VCaP (cell line): ENCODE results near the gene KRT86.
"Not testable (repeated sequence)": the region's sequence is repeated elsewhere in the genome, so short reads cannot be mapped to it uniquely, and the experiment has no call there.

Source experiments
- H3K27ac ChIP-seq: fragments of 450-650 bp; 2 replicates; pipeline ENCODE4 v1.5.1; 2017
- CTCF ChIP-seq: fragments of 450-650 bp; conservative IDR thresholded peaks from 2 replicates; pipeline ENCODE4 v1.5.1; 2017; ENCODE audit warnings: mild to moderate bottlenecking, moderate library complexity

KRT86 gene

GRCh38 chr12:52255926-52256583 lies 18.4 kb upstream of the KRT86 start:
- H3K27ac ChIP-seq = no peak overlapping the region

GRCh38 chr12:52256584-52256935 lies 17.9 kb upstream of the KRT86 start:
- TF ChIP-seq CTCF = no peak
- H3K27ac ChIP-seq = no peak overlapping the region

More at GRCh38 chr12:52255926-52256583, 18.4 kb upstream of the KRT86 start:
- no peak for TF ChIP-seq CTCF

GRCh38 chr12:52257074-52257551 lies 17.3 kb upstream of the KRT86 start:
- TF ChIP-seq CTCF = no peak

GRCh38 chr12:52257922-52258321 lies 16.5 kb upstream of the KRT86 start:
- not testable (repeated sequence) for H3K27ac ChIP-seq

More at GRCh38 chr12:52257074-52257551, 17.3 kb upstream of the KRT86 start:
- H3K27ac ChIP-seq = no peak overlapping the region

- no peak for TF ChIP-seq CTCF
- no peak overlapping the region for H3K27ac ChIP-seq
Measured at GRCh38 chr12:52258335-52258901, 16.0 kb upstream of the KRT86 start.

GRCh38 chr12:52259657-52260243 lies 14.7 kb upstream of the KRT86 start:
- no peak overlapping the region for H3K27ac ChIP-seq
- TF ChIP-seq CTCF = no peak

GRCh38 chr12:52260361-52261207 lies 13.9 kb upstream of the KRT86 start:
- TF ChIP-seq CTCF = no peak
- no peak overlapping the region for H3K27ac ChIP-seq
